Activated T-helper 1 cell treated with anti-CD3 and anti-CD28 coated beads, Interleukin-12 subunit alpha, Interleukin-12 subunit beta, Interleukin-2, Interleukin-4 antibody, amounts not matched to agents 30 ng/mL and 10 ng/mL and 1 ng/mL, durations not matched to agents 14 hours and 24 hours and 36 hours (primary cell): ENCODE data around the gene WIPF2. TPM values are rescaled to one million over a fixed set of nuclear protein-coding genes. Genes with fewer than 3 reads are reported as not detected.

Experiments
- DNase-seq: peaks from one replicate; pipeline ENCODE4 v3.0.0; 2021; ENCODE audit warnings: low spot score
- H3K27ac Mint-ChIP-seq: one replicate; pipeline ENCODE4 v1.8.0; 2021; ENCODE audit warnings: mild to moderate bottlenecking, mixed read lengths
- H3K27me3 Mint-ChIP-seq: one replicate; pipeline ENCODE4 v1.8.0; 2022; ENCODE audit warnings: mild to moderate bottlenecking, moderate library complexity, mixed read lengths; ENCODE audit not compliant: insufficient read depth
- H3K36me3 Mint-ChIP-seq: one replicate; pipeline ENCODE4 v1.8.0; 2021; ENCODE audit warnings: low read depth, mixed read lengths
- H3K4me1 Mint-ChIP-seq: one replicate; pipeline ENCODE4 v1.8.0; 2021; ENCODE audit warnings: low read depth, mixed read lengths
- H3K4me3 Mint-ChIP-seq: one replicate; pipeline ENCODE4 v1.8.0; 2021; ENCODE audit warnings: mild to moderate bottlenecking, moderate library complexity, mixed read lengths
- H3K9me3 Mint-ChIP-seq: one replicate; pipeline ENCODE4 v1.8.0; 2021; ENCODE audit warnings: mixed read lengths
- intact Hi-C: fragments of 100-400 bp; cut with micrococcal nuclease; formaldehyde crosslinking; loops from one replicate; pipeline ENCODE4 v1.15.1; 2024
- total RNA-seq: library from RNA; stranded (reverse); gene quantifications from 2 replicates; pipeline ENCODE4 v1.2.3, GENCODE V29; 2022

Gene WIPF2
- total RNA-seq, 1 donor from 2014 or later, result 25.8 TPM

DNA sequence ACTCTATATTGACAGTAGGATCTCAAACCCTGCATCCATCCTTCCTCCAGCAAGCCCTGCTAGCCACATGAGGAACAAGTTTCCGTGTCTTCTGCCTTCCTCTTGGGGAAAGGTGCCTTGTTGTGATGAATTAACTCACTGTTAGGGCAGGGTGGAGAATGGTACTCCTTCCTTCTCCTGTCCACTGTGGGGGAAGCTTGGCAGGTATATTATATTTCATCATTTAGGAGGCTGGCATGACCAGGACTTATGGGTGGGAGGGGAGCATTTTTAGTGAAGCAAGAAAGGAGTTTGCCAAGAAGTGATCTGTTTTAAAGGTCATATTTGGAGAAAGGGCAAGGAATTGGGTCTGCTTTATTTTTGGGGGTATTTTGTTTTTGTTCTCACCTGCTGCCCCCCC, 59.3 kb downstream of the WIPF2 start:
- intact Hi-C loops, result no loop called here
- H3K27ac Mint-ChIP-seq, result peak overlapping the region; percentile 0
- no peak for DNase-seq
- H3K36me3 Mint-ChIP-seq, result peaks cover 57% of the 10 kb centered on the region
- H3K27me3 Mint-ChIP-seq, result no peaks in the 10 kb centered on the region
- peaks cover 26% of the 10 kb centered on the region for H3K4me1 Mint-ChIP-seq
- H3K4me3 Mint-ChIP-seq, result no peak overlapping the region
- no peaks in the 10 kb centered on the region for H3K9me3 Mint-ChIP-seq

DNA sequence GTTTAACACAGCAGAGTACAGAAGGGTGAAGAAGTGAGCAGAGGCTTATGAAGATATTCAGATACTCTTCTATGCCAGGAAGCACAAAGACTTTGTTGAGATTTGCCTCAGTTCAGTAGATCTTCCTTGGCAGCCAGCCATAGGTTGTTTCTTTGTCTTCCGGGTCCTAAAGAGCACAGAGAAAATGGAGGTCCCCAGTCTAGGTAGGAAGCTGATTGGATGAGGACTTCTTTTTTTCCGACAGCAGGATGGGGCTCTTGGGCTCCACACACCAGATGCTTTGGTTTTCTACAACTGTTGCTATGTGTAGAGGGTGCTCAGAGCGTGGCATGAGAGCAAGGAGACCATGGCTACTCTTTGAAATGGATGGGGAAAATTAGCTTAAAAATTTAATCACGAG, 60.3 kb downstream of the WIPF2 start:
- no peak overlapping the region for H3K4me3 Mint-ChIP-seq
- H3K27me3 Mint-ChIP-seq, result no peaks in the 10 kb centered on the region
- H3K36me3 Mint-ChIP-seq, result peaks cover 57% of the 10 kb centered on the region
- H3K27ac Mint-ChIP-seq, result no peak overlapping the region
- H3K4me1 Mint-ChIP-seq, result peaks cover 35% of the 10 kb centered on the region
- DNase-seq, result no peak
- intact Hi-C loops, result no loop called here
- no peaks in the 10 kb centered on the region for H3K9me3 Mint-ChIP-seq

DNA sequence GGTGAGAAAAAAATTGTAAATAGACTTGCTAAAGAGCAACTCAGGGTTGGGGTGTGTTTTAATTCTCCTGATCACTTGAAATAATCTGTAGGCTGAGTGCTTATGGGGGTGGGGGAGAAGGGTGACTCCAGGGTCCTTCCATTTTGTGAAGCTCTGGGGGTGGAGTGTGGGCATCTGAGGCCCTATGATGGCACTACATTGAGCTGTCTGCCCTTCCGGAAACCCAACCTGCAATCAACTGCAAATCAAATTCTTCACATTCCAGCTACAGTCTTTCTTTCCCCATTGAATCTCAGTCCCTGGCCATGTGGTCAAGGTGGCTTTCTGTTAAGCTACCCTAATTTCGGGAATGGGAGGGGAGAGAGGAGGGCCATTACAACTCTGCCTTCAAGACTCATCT, 62.6 kb downstream of the WIPF2 start:
- Mint-ChIP-seq H3K4me3 (no peak overlapping the region), H3K27me3 (no peaks in the 10 kb centered on the region), H3K9me3 (no peaks in the 10 kb centered on the region), H3K36me3 (peaks cover 45% of the 10 kb centered on the region), H3K4me1 (peaks cover 35% of the 10 kb centered on the region), H3K27ac (peak overlapping the region; percentile 7)
- DNase-seq, result no peak
- intact Hi-C loops, result no loop called here

DNA sequence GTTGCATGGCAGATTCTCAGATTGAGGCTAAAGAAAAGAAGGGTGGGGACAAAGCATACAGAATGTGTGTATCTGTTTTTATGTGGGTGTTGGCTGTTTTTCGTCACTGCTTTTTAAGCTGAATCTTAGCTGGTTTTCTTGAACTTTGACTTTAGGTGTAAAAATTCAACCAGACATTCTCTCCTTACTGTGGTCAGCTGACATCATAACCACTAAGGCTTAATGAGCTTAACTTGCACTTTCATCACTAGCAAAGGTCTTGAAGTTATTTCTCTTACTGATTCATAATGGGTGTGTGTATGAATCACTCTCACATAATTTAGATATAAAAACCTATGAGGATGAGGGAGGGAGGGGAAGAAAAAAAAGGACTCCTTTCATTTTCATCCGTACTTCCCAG, 64.6 kb downstream of the WIPF2 start:
- peak overlapping the region; percentile 88 for H3K27ac Mint-ChIP-seq
- H3K27me3 Mint-ChIP-seq, result no peaks in the 10 kb centered on the region
- peaks cover 34% of the 10 kb centered on the region for H3K4me1 Mint-ChIP-seq
- peak; percentile 10 for DNase-seq
- intact Hi-C loops, result no loop called here
- peak overlapping the region; percentile 34 for H3K4me3 Mint-ChIP-seq
- H3K36me3 Mint-ChIP-seq, result peaks cover 38% of the 10 kb centered on the region
- H3K9me3 Mint-ChIP-seq, result no peaks in the 10 kb centered on the region

DNA sequence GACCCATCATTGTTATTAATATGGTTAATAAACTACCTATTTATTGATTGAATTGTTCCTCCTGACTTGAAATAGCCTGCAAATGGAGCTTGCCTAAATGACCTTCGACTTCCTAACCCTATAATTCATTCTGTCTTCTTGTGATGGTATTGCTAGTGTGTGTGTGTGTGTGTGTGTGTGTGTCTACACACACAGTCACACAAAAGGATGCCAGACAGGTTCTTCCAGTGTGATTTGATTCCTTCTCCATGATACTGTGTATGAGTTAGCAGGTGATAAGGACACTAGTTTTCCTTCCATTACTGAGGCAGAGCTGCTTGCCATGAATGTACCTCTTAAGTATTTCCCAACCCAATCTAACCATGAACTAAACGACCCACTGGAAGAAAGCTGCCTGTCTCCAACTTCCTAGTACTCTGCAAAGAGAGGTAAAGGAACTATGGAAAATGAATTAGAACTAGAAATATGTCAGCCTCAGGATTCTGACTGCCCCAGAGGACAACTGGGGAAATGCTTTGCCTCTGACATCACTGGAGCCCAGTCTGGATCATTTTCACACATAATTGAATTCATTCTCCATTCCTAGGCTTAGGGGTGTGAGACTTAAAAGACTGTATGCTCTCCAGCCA, 65.1 kb downstream of the WIPF2 start:
- peak overlapping the region; percentile 19 for H3K4me3 Mint-ChIP-seq
- H3K27me3 Mint-ChIP-seq, result no peaks in the 10 kb centered on the region
- DNase-seq, result no peak
- no peaks in the 10 kb centered on the region for H3K9me3 Mint-ChIP-seq
- H3K27ac Mint-ChIP-seq, result peak overlapping the region; percentile 68
- H3K36me3 Mint-ChIP-seq, result peaks cover 33% of the 10 kb centered on the region
- H3K4me1 Mint-ChIP-seq, result peaks cover 35% of the 10 kb centered on the region
- intact Hi-C loops, result no loop called here

DNA sequence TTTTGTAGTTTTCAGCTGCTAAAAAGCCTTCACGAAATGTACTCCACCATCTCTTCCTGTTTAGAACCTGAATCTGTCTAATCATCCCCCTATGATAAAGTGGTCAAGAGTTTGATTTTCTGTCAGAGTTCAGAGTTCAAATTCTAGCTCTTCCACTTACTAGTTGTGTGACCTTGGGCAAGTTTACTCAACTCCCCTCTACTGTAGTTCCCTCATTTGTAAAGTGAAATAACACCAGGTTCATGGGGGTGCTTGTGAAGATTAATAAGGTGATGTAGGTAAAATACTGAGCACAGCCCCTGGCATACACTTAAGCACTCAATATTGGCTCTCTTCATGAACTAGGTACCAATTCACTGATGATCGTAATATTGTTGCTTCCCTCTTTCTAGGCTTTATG, 67.4 kb downstream of the WIPF2 start:
- peaks cover 50% of the 10 kb centered on the region for H3K4me1 Mint-ChIP-seq
- no peak for DNase-seq
- no peaks in the 10 kb centered on the region for H3K9me3 Mint-ChIP-seq
- intact Hi-C loops, result loop anchor here (2.0 to 5.0 kb wide), 3 partner anchors 186 to 274 kb away; partner anchors contain the start of gene NR1D1
- no peaks in the 10 kb centered on the region for H3K27me3 Mint-ChIP-seq
- no peak overlapping the region for H3K4me3 Mint-ChIP-seq
- H3K36me3 Mint-ChIP-seq, result peaks cover 34% of the 10 kb centered on the region
- H3K27ac Mint-ChIP-seq, result no peak overlapping the region

DNA sequence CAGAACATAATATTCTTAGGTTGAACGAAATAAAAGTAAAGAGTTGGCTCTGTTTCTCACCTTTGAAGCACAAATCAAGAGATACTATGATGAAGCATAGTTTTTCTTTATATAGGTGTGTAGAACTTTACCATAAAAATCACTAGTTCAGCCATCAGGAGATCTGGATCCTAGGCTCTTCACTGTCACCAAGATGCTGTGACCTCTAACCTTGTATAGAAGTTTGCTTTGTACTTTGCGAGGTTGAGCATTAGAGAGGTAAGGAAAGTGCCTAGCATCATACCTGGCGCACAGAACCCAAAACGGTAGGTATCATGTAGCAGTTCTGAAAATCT, 68.0 kb downstream of the WIPF2 start:
- Mint-ChIP-seq H3K27me3 (no peaks in the 10 kb centered on the region), H3K27ac (peak overlapping the region; percentile 98), H3K4me1 (peaks cover 44% of the 10 kb centered on the region), H3K9me3 (no peaks in the 10 kb centered on the region), H3K4me3 (peak overlapping the region; percentile 99), H3K36me3 (peaks cover 29% of the 10 kb centered on the region)
- DNase-seq, result no peak
- intact Hi-C loops, result loop anchor here (1.0 to 5.0 kb wide), 9 partner anchors 31 to 360 kb away; partner anchors contain the start of genes LRRC3C, MED24, NR1D1 and ORMDL3

DNA sequence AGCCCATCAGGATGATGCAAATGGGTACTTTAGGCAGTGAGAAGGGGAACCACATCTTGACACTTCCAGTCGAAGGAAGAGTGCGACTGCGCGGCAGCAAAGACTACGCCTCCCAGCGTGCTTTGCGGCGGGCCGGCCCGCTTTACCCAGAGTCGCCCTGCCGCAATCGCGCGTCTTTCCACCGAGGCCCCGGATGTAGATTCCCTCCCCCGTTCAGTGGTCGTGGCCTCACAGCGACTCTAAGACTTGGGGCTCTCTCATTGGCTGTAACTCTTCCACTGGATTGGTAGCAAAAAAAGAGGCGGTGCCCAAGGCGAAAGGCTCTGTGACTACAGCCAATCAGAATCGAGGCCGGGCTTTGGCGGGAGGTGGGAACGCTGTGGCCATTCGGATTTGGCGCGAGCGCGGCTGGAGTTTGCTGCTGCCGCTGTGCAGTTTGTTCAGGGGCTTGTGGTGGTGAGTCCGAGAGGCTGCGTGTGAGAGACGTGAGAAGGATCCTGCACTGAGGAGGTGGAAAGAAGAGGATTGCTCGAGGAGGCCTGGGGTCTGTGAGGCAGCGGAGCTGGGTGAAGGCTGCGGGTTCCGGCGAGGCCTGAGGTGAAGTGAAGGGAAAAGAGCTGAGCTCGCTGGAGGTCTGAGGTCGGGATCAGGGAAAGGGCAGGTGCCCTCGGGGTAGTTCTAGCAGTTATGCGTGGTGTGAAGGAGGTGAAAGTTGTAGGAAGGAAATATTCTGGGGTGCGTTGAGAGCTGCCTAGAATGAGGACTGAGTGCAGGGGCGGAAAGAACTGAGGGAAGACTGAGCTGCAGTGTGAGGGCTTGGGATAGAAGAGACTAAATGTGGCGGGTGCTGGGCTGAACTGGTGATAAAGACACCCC, 68.6 kb downstream of the WIPF2 start, which contains the start of gene CDC6:
Gene CDC6 (plus strand): TSS at position 386 of the 876 bp plus-strand sequence. CDS start 1,542 bp downstream, outside the sequence.
- Mint-ChIP-seq H3K27me3 (no peaks in the 10 kb centered on the region), H3K4me3 (peak within 1 kb of the TSS; percentile 99), H3K9me3 (no peaks in the 10 kb centered on the region), H3K4me1 (peaks cover 39% of the 10 kb centered on the region), H3K36me3 (peaks cover 25% of the 10 kb centered on the region), H3K27ac (peak within 1 kb of the TSS; percentile 98)
- peak; percentile 98 for DNase-seq
- intact Hi-C loops, result loop anchor here (1.0 to 5.0 kb wide), 9 partner anchors 31 to 360 kb away; partner anchors contain the start of genes LRRC3C, MED24, NR1D1 and ORMDL3

DNA sequence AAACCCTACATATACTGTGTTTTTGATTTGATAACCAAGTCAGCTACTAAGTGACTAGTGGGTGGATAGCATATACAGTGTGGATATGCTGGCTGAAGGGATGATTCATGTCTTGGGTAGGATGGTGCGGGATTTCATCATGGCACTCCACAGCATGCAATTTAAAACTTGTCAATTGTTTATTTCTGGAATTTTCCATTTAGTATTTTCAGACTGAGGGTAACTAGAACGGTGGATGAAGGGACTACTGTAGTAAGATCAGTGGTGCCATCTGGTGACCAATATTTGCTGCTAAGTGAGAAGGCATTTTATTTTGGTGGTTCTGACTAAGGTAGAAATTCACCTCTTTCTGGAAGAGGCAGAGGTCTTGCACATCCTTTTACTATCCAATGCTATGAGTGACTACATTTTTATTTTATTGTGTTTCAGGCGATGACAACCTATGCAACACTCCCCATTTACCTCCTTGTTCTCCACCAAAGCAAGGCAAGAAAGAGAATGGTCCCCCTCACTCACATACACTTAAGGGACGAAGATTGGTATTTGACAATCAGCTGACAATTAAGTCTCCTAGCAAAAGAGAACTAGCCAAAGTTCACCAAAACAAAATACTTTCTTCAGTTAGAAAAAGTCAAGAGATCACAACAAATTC, 71.7 kb downstream of the WIPF2 start:
- Mint-ChIP-seq H3K27me3 (no peaks in the 10 kb centered on the region), H3K36me3 (peaks cover 42% of the 10 kb centered on the region), H3K4me3 (peak overlapping the region; percentile 99), H3K4me1 (peaks cover 36% of the 10 kb centered on the region), H3K27ac (peak overlapping the region; percentile 87), H3K9me3 (no peaks in the 10 kb centered on the region)
- intact Hi-C loops, result loop anchor here (1.0 kb wide), 2 partner anchors 88 to 177 kb away; no protein-coding TSS in a partner anchor
- DNase-seq, result peak; percentile 15

DNA sequence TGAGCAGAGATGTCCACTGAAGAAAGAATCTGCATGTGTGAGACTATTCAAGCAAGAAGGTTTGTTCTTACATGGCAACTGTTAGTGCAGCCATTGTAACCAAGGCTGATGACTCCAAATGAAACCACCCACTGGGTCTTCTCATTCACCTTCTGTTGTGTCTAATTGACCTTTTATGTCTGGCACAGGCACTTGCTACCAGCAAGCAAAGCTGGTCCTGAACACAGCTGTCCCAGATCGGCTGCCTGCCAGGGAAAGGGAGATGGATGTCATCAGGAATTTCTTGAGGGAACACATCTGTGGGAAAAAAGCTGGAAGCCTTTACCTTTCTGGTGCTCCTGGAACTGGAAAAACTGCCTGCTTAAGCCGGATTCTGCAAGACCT, 72.2 kb downstream of the WIPF2 start:
- intact Hi-C loops, result no loop called here
- Mint-ChIP-seq H3K27ac (peak overlapping the region; percentile 87), H3K9me3 (no peaks in the 10 kb centered on the region), H3K4me3 (peak overlapping the region; percentile 48), H3K4me1 (peaks cover 42% of the 10 kb centered on the region), H3K36me3 (peaks cover 45% of the 10 kb centered on the region), H3K27me3 (no peaks in the 10 kb centered on the region)
- DNase-seq, result no peak

DNA sequence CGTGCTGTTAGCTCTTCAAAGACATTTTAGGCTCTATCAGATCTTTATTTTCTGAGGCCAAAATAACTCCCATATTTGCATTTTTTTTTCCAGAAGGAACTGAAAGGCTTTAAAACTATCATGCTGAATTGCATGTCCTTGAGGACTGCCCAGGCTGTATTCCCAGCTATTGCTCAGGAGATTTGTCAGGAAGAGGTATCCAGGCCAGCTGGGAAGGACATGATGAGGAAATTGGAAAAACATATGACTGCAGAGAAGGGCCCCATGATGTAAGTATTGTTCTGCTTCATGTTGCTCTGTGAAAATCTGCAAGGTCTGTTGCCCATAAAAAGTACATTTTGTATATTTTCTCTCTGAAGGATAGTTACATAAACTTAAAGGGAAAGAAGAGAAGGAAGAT, 74.3 kb downstream of the WIPF2 start:
- intact Hi-C loops, result no loop called here
- Mint-ChIP-seq H3K4me1 (peaks cover 45% of the 10 kb centered on the region), H3K27ac (no peak overlapping the region), H3K36me3 (peaks cover 51% of the 10 kb centered on the region), H3K9me3 (no peaks in the 10 kb centered on the region), H3K4me3 (no peak overlapping the region), H3K27me3 (no peaks in the 10 kb centered on the region)
- DNase-seq, result no peak

DNA sequence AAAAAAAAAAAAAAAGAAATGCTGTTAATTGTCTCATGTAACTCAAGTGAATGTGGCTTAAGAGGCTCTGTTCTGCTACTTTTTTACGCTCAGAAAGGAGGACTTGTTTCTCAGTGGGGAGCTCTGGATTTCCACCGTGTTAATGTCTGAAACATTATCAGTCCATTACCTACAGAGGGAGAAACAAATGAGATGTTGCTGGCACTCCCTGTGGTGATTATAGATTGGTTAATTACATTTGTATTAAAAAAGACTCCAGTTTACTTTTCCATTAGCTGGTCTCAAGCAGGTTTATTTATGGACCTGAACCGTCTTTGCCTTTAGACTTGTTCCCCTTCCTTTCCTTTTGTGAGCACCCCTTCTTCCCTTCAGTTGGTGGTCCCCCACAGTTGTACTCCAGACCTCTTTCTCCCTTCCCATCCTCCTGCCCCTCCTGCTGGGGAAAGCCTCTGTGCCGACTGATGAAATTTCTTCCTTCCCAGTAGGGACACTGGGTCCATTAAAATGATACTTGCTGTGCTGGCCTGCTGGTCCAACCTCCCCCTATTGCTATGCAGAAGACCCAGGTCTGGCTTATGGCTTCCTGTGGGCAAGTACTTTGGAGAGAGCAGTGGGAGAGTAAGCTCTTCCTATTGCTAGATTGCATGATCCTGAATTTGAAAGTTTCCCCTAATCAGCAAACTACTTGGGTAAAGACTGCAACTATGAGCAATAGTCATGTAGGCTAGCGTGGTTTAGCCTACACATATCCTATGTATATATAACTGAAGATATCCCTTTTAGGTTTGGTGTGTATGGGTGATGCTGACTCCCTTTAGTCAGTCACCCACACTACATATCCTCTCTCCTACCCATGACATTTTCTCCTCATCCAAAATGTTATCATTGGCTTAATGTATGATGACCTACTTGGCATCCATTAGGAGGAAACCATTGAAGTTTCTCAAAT, 76.7 kb downstream of the WIPF2 start:
- intact Hi-C loops, result no loop called here
- DNase-seq, result no peak

More for the DNA sequence above, 76.7 kb downstream of the WIPF2 start:
- peak overlapping the region; percentile 80 for H3K27ac Mint-ChIP-seq
- peak overlapping the region; percentile 38 for H3K4me3 Mint-ChIP-seq
- peaks cover 47% of the 10 kb centered on the region for H3K36me3 Mint-ChIP-seq
- H3K4me1 Mint-ChIP-seq, result peaks cover 29% of the 10 kb centered on the region
- H3K9me3 Mint-ChIP-seq, result no peaks in the 10 kb centered on the region
- H3K27me3 Mint-ChIP-seq, result no peaks in the 10 kb centered on the region
